Stimulated activated CD4-positive, alpha-beta T cell treated with anti-CD3 and anti-CD28 coated beads, Interleukin-1b, Interleukin-23, amount 100 ng/mL, for 48 hours (primary cell): ENCODE measurements around the gene KIAA0825.
A peak's percentile ranks its signal among the peaks of the same experiment; 100 is the strongest.
"Not testable (repeated sequence)": the region's sequence is repeated elsewhere in the genome, so short reads cannot be mapped to it uniquely, and the experiment has no call there.

Experiments used
- DNase-seq: peaks from one replicate; pipeline ENCODE4 v3.0.0-alpha.2; 2020

KIAA0825 gene

GRCh38 chr5:94153736-94154450, 464.5 kb downstream of the KIAA0825 start:
- no peak for DNase-seq

DNA sequence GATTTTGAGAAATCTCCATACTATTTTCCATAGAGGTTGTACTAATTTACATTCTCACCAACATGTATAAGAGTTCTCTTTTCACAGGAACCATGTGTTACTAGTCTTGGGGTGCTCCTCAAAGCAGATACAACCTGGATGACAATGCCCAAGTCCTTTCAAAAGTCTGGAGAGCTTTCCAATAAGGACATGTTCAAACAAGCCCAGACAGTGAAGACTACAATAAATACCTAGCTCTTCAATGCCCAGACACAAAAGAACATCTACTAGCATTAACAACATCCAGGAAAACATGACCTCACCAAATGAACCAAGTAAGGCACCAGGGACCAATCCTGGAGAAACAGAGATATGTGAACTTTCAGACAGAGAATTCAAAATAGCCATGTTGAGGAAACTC, 474.8 kb downstream of the KIAA0825 start:
- not testable (repeated sequence) for DNase-seq

- DNase-seq = no peak
These were observed 478.1 kb downstream of the KIAA0825 start for GRCh38 chr5:94140300-94140699.

GRCh38 chr5:94130077-94130476, 488.3 kb downstream of the KIAA0825 start:
- DNase-seq = no peak

GRCh38 chr5:94125107-94125506, 493.3 kb downstream of the KIAA0825 start:
- DNase-seq = no peak

GRCh38 chr5:94116317-94116716, 502.1 kb downstream of the KIAA0825 start:
- DNase-seq = not testable (repeated sequence)

DNA sequence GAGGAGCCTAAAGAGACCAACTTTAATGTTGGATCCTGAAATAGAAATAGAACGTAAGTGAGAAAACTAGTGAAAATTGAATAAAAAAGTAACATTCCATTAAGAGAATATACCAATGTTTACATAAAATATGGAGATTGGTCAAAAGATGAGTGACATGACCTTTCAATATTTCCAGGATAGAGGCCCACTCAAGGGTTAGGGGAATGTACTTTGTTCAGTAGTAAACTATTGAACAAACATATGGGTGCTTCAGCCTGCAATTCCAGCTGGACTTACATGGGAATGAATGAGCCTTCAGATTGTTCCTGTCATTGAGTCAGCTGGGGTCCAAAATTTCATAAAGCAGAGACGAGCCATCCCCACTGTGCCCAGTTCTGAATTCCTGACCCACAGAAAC, 505.3 kb downstream of the KIAA0825 start:
- no peak for DNase-seq

- peak; percentile 94 for DNase-seq
These were observed 507.0 kb downstream of the KIAA0825 start for GRCh38 chr5:94111209-94112004.

GRCh38 chr5:94103514-94104245, 514.7 kb downstream of the KIAA0825 start:
- DNase-seq = no peak
